DOHH2 (cell line): ENCODE measurements around the gene PDE4D.

Source experiments
- H3F3A ChIP-seq: fragments of 200-600 bp; sonication (generic), shearing (Covaris generic); 2 replicates; pipeline ENCODE4 v1.6.0; 2016; ENCODE audit warnings: antibody characterized with exemption, mild to moderate bottlenecking; ENCODE audit not compliant: control insufficient read depth, insufficient read depth
- H3K27ac ChIP-seq: fragments of 200-600 bp; sonication (generic); 2 replicates; pipeline ENCODE4 v1.5.1; 2014; ENCODE audit warnings: low read depth, mild to moderate bottlenecking, low read length, moderate library complexity
- H3K27me3 ChIP-seq: fragments of 200-600 bp; sonication (generic); 2 replicates; pipeline ENCODE4 v1.6.1; 2014; ENCODE audit warnings: mild to moderate bottlenecking, low read length, mixed read lengths; ENCODE audit not compliant: control insufficient read depth
- H3K36me3 ChIP-seq: fragments of 200-600 bp; sonication (generic); 2 replicates; pipeline ENCODE4 v1.6.1; 2014; ENCODE audit warnings: mild to moderate bottlenecking, low read length, moderate library complexity, mixed read lengths; ENCODE audit not compliant: control insufficient read depth
- H3K4me1 ChIP-seq: fragments of 200-600 bp; sonication (generic); 2 replicates; pipeline ENCODE4 v1.6.1; 2014; ENCODE audit warnings: mild to moderate bottlenecking, low read length, mixed read lengths; ENCODE audit not compliant: control insufficient read depth
- H3K4me2 ChIP-seq: fragments of 200-600 bp; sonication (generic); 2 replicates; pipeline ENCODE4 v1.6.0; 2014; ENCODE audit warnings: mild to moderate bottlenecking, low read length, moderate library complexity
- H3K4me3 ChIP-seq: fragments of 200-600 bp; sonication (generic); 2 replicates; pipeline ENCODE4 v1.5.1; 2014; ENCODE audit warnings: mild to moderate bottlenecking, low read length, mixed read lengths
- H3K79me2 ChIP-seq: fragments of 200-600 bp; sonication (generic); 2 replicates; pipeline ENCODE4 v1.6.1; 2014; ENCODE audit warnings: mild to moderate bottlenecking, low read length, mixed read lengths; ENCODE audit not compliant: control insufficient read depth
- H3K9me2 ChIP-seq: fragments of 200-600 bp; sonication (generic); replicated peaks from 2 replicates; pipeline ENCODE4 v1.6.1; 2014; ENCODE audit warnings: mild to moderate bottlenecking, low read length, mixed read lengths; ENCODE audit not compliant: control insufficient read depth
- H3K9me3 ChIP-seq: fragments of 200-600 bp; sonication (generic); 2 replicates; pipeline ENCODE4 v1.6.1; 2014; ENCODE audit warnings: antibody characterized with exemption, low read length, mixed read lengths; ENCODE audit not compliant: control insufficient read depth, insufficient read depth
- H4K20me1 ChIP-seq: fragments of 200-600 bp; sonication (generic); 2 replicates; pipeline ENCODE4 v1.6.0; 2014; ENCODE audit warnings: low read depth, mild to moderate bottlenecking, antibody characterized with exemption, low read length, moderate library complexity; ENCODE audit not compliant: control insufficient read depth, insufficient read depth
- EZH2phosphoT487 ChIP-seq: fragments of 200-600 bp; sonication (generic); IDR thresholded peaks from 2 replicates; pipeline ENCODE4 v1.6.1; 2017; ENCODE audit warnings: borderline replicate concordance, mild to moderate bottlenecking, antibody characterized with exemption, low read length, moderate library complexity, mixed read lengths
- TF ChIP-seq, protein P1 (sequence below): fragments of 200-600 bp; sonication (generic); IDR thresholded peaks from one replicate; pipeline ENCODE4 v1.5.1; 2014; ENCODE audit warnings: antibody characterized with exemption, mild to moderate bottlenecking, low read depth, low read length; ENCODE audit not compliant: poor library complexity, severe bottlenecking

PDE4D gene

DNA sequence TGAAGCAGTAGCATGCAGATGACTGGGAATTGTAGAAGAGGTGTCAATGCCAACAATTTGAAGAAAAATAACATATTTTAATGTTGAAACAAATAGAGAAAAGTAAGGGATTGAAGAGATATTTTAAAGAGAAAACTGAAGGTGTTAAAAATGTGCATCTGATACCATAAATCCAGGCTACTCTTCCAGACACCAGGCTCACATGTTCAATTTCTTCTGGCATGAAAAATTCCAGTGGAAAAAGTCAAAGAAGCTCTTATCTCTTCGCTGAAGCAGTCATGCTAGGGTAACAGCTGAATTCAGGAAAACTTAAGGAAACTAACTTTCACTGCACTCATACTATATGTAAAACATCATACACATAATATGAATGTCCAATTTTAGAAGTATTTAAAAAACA is 335.0 kb downstream of the PDE4D start:
- Histone ChIP-seq H3K79me2 (no peaks in the 10 kb centered on the region), H4K20me1 (no peaks in the 10 kb centered on the region), H3K36me3 (no peaks in the 10 kb centered on the region), H3F3A (no peaks in the 10 kb centered on the region), H3K27me3 (no peaks in the 10 kb centered on the region), H3K4me2 (no peak overlapping the region), H3K27ac (no peak overlapping the region), H3K4me3 (no peak overlapping the region), H3K9me2 (no peaks in the 10 kb centered on the region), H3K4me1 (peaks cover 13% of the 10 kb centered on the region), H3K9me3 (no peaks in the 10 kb centered on the region)
- TF ChIP-seq, protein P1, sequence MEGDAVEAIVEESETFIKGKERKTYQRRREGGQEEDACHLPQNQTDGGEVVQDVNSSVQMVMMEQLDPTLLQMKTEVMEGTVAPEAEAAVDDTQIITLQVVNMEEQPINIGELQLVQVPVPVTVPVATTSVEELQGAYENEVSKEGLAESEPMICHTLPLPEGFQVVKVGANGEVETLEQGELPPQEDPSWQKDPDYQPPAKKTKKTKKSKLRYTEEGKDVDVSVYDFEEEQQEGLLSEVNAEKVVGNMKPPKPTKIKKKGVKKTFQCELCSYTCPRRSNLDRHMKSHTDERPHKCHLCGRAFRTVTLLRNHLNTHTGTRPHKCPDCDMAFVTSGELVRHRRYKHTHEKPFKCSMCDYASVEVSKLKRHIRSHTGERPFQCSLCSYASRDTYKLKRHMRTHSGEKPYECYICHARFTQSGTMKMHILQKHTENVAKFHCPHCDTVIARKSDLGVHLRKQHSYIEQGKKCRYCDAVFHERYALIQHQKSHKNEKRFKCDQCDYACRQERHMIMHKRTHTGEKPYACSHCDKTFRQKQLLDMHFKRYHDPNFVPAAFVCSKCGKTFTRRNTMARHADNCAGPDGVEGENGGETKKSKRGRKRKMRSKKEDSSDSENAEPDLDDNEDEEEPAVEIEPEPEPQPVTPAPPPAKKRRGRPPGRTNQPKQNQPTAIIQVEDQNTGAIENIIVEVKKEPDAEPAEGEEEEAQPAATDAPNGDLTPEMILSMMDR = no peak
- TF ChIP-seq EZH2phosphoT487 = no peak

DNA sequence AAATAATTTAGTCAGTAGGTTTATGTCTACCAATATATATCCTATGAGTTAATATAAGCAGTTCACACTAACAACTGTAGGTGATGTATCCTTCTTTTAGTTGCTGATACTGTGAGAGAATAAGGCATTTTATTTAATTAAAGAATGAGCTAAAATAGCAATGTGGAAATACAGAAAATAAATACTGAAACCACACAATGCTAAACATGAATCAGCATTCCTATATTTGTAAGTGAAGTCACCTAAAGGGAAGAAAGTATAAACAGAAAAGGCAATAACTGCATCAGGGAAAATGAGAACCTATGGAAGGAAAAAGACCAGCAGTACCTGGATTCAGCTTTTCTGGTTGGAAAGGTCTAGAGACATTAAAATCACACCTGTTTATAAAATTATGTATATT is 336.0 kb downstream of the PDE4D start:
- Histone ChIP-seq H3K4me2 (no peak overlapping the region), H3K79me2 (no peaks in the 10 kb centered on the region), H3K9me2 (no peaks in the 10 kb centered on the region), H3K27ac (no peak overlapping the region), H3K36me3 (no peaks in the 10 kb centered on the region), H3F3A (no peaks in the 10 kb centered on the region), H3K4me1 (peaks cover 4% of the 10 kb centered on the region), H3K27me3 (no peaks in the 10 kb centered on the region), H3K4me3 (no peak overlapping the region), H4K20me1 (no peaks in the 10 kb centered on the region), H3K9me3 (no peaks in the 10 kb centered on the region)
- no peak for TF ChIP-seq EZH2phosphoT487
- TF ChIP-seq, protein P1 = no peak

DNA sequence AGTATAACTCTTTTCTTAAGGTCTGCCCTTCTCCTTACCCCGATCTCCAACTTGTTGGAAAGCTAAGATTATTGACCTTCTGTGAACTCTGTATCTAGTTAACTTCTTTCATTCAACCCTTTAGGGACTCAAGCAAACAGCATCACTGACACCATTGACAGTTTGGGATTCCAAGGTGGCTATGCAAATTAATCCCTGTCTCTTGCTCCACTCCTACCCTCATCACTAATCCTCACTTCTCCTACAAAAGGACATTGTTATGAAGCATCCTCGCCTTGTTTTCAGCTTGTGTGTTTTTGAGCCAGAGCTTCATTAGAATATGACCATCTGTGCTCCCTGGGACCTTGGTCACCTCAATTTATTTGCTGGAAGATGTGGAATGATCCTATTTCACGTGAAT is 337.9 kb downstream of the PDE4D start:
- Histone ChIP-seq H3K4me2 (no peak overlapping the region), H3K4me1 (no peaks in the 10 kb centered on the region), H3K9me3 (no peaks in the 10 kb centered on the region), H3K27me3 (no peaks in the 10 kb centered on the region), H3F3A (no peaks in the 10 kb centered on the region), H3K27ac (no peak overlapping the region), H4K20me1 (no peaks in the 10 kb centered on the region), H3K4me3 (no peak overlapping the region), H3K36me3 (no peaks in the 10 kb centered on the region), H3K79me2 (no peaks in the 10 kb centered on the region), H3K9me2 (no peaks in the 10 kb centered on the region)
- no peak for TF ChIP-seq EZH2phosphoT487
- TF ChIP-seq, protein P1 = no peak

DNA sequence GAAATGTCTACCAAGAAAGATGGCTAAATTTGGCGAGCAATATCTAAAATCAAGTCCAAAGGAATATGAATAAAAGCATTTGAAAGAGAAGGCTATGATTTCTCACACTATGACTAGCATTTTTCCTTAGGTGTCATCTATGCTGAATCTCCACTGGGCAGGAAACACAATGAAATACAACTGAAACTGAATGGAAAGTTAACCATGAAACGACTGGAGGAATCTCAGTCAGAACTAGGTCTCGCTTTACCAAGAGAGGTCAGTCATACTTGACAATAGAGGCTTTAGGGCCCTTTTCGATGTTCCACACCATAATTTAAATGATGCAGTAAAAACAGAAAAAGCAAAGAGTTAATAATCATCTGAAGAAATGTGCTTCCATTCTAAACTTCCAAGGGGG is 339.0 kb downstream of the PDE4D start:
- Histone ChIP-seq H3K27ac (no peak overlapping the region), H3K27me3 (no peaks in the 10 kb centered on the region), H3K9me3 (no peaks in the 10 kb centered on the region), H3K79me2 (no peaks in the 10 kb centered on the region), H3K4me2 (no peak overlapping the region), H3K4me3 (no peak overlapping the region), H3K9me2 (no peaks in the 10 kb centered on the region), H3K4me1 (no peaks in the 10 kb centered on the region), H4K20me1 (no peaks in the 10 kb centered on the region), H3F3A (no peaks in the 10 kb centered on the region), H3K36me3 (no peaks in the 10 kb centered on the region)
- TF ChIP-seq, protein P1 = no peak
- no peak for TF ChIP-seq EZH2phosphoT487
